Medulla oblongata (tissue), 1 donor: ENCODE data around the gene JAK3.
"Not testable (repeated sequence)": the region's sequence is repeated elsewhere in the genome, so short reads cannot be mapped to it uniquely, and the experiment has no call there.

Experiments used
- DNase-seq: peaks from one replicate; pipeline ENCODE4 v3.0.0-alpha.2; 2015; ENCODE audit errors: extremely low spot score

The JAK3 gene

GRCh38 chr19:17777840-17778239 is 69.9 kb downstream of the JAK3 start:
- DNase-seq: not testable (repeated sequence)

- no peak for DNase-seq
Observed at GRCh38 chr19:17775991-17776803, 71.6 kb downstream of the JAK3 start.

- peak; percentile 27 for DNase-seq
Observed at GRCh38 chr19:17775245-17775927, 72.4 kb downstream of the JAK3 start.
